PC-9 (cell line): ENCODE measurements around the gene COL16A1. TPM values are rescaled to one million over a fixed set of nuclear protein-coding genes. Genes with fewer than 3 reads are reported as not detected.

Source experiments
- BruUV-seq: library from RNA; stranded (reverse); fragments of 400-500 nt; replicated peaks from 2 replicates; lab custom pipeline; 2021; lab: Mats Ljungman, UMichigan
- CTCF ChIA-PET: fragments of 300-600 bp; sonication (Branson Sonifier 250); formaldehyde crosslinking; loops from one replicate; lab custom pipeline; 2022; ENCODE audit warnings: antibody characterized with exemption; lab: Charles Lee
- POLR2A ChIA-PET: fragments of 300-600 bp; sonication (Branson Sonifier 250); formaldehyde crosslinking; loops from one replicate; lab custom pipeline; 2022; ENCODE audit warnings: antibody characterized with exemption; ENCODE audit not compliant: unreplicated experiment; lab: Charles Lee
- DNase-seq, 2 experiments: peaks; one replicate each; pipeline versions ENCODE4 v3.0.0 to v3.0.0-alpha.2; 2015 to 2022; ENCODE audit warnings: mixed read lengths in 1 of 2
- H2AFZ ChIP-seq: fragments of 200-600 bp; sonication (generic); 2 replicates; pipeline ENCODE4 v1.8.1; 2017; ENCODE audit warnings: antibody characterized with exemption
- H3F3A ChIP-seq: fragments of 200-600 bp; sonication (generic); 2 replicates; pipeline ENCODE4 v1.8.1; 2017; ENCODE audit warnings: antibody characterized with exemption, mild to moderate bottlenecking, low read depth; ENCODE audit not compliant: insufficient read depth
- H3K27ac ChIP-seq: fragments of 200-600 bp; sonication (generic); 2 replicates; pipeline ENCODE4 v1.6.1; 2016; ENCODE audit warnings: mixed run types
- H3K27me3 ChIP-seq: fragments of 200-600 bp; sonication (generic); 2 replicates; pipeline ENCODE4 v1.6.1; 2016; ENCODE audit warnings: low read depth, mixed run types; ENCODE audit not compliant: insufficient read depth
- H3K36me3 ChIP-seq: fragments of 200-600 bp; sonication (generic); 2 replicates; pipeline ENCODE4 v1.6.1; 2016; ENCODE audit warnings: low read depth, mixed run types
- H3K4me1 ChIP-seq: fragments of 200-600 bp; sonication (generic); replicated peaks from 2 replicates; pipeline ENCODE4 v1.6.1; 2016; ENCODE audit warnings: mixed run types; ENCODE audit not compliant: insufficient read depth
- H3K4me2 ChIP-seq: fragments of 200-600 bp; sonication (generic); 2 replicates; pipeline ENCODE4 v1.6.1; 2017; ENCODE audit warnings: mixed run types
- H3K4me3 ChIP-seq: fragments of 200-600 bp; sonication (generic); 2 replicates; pipeline ENCODE4 v1.6.1; 2016; ENCODE audit warnings: mixed run types
- H3K79me2 ChIP-seq: fragments of 200-600 bp; sonication (generic); 2 replicates; pipeline ENCODE4 v1.6.1; 2017; ENCODE audit warnings: low read depth, mixed run types
- H3K9me2 ChIP-seq: fragments of 200-600 bp; sonication (generic); 2 replicates; pipeline ENCODE4 v1.8.1; 2017; ENCODE audit warnings: mild to moderate bottlenecking; ENCODE audit not compliant: insufficient read depth
- H3K9me3 ChIP-seq: fragments of 200-600 bp; sonication (generic); 2 replicates; pipeline ENCODE4 v1.8.1; 2016; ENCODE audit warnings: low read depth; ENCODE audit not compliant: insufficient read depth
- H4K20me1 ChIP-seq: fragments of 200-600 bp; sonication (generic); 2 replicates; pipeline ENCODE4 v1.8.1; 2017; ENCODE audit not compliant: insufficient read depth
- CTCF ChIP-seq: fragments of 200-600 bp; sonication (generic); conservative IDR thresholded peaks from 2 replicates; pipeline ENCODE4 v1.6.1; 2017; ENCODE audit warnings: mixed run types, antibody characterized with exemption, mild to moderate bottlenecking, moderate library complexity
- EZH2 ChIP-seq: fragments of 200-600 bp; sonication (generic); IDR thresholded peaks from 2 replicates; pipeline ENCODE4 v1.8.0; 2017; ENCODE audit warnings: antibody characterized with exemption, low read depth
- intact Hi-C: fragments of 100-400 bp; cut with micrococcal nuclease; formaldehyde crosslinking; loops from one replicate; pipeline ENCODE4 v1.10.0; 2022; ENCODE audit not compliant: unreplicated experiment
- total RNA-seq: library from RNA; stranded (reverse); gene quantifications from 2 replicates; pipeline ENCODE4 v1.2.3, GENCODE V29; 2021

The COL16A1 gene
- total RNA-seq, 1 experiment from 2014 or later, result 4.8 TPM

- no TSS peak for BruUV-seq
- H3K4me1 ChIP-seq, result peaks cover 64% of the 10 kb centered on the region
- H3K4me3 ChIP-seq, result no peak overlapping the region
- intact Hi-C loops, result no loop called here
- no peaks in the 10 kb centered on the region for H3K9me2 ChIP-seq
- no peak overlapping the region for H2AFZ ChIP-seq
- no peaks in the 10 kb centered on the region for H3K9me3 ChIP-seq
- H3K4me2 ChIP-seq, result no peak overlapping the region
- no peaks in the 10 kb centered on the region for H3K36me3 ChIP-seq
- H3F3A ChIP-seq, result peaks cover 45% of the 10 kb centered on the region
- TF ChIP-seq EZH2 (no peak), CTCF (no peak)
- H4K20me1 ChIP-seq, result no peaks in the 10 kb centered on the region
- no peaks in the 10 kb centered on the region for H3K27me3 ChIP-seq
- ChIA-PET POLR2A (no interaction called here), CTCF (no interaction called here)
- H3K27ac ChIP-seq, result no peak overlapping the region
- H3K79me2 ChIP-seq, result no peaks in the 10 kb centered on the region
- no peak for DNase-seq
These were observed 30.4 kb downstream of the COL16A1 start for GRCh38 chr1:31673433-31673832.

GRCh38 chr1:31672986-31673385 is 30.8 kb downstream of the COL16A1 start:
- DNase-seq, result no peak
- ChIA-PET POLR2A (no interaction called here), CTCF (no interaction called here)
- no peak overlapping the region for H3K4me2 ChIP-seq
- no peak overlapping the region for H3K4me3 ChIP-seq
- BruUV-seq, result no TSS peak
- peaks cover 63% of the 10 kb centered on the region for H3K4me1 ChIP-seq
- no peaks in the 10 kb centered on the region for H3K27me3 ChIP-seq
- no peaks in the 10 kb centered on the region for H3K9me3 ChIP-seq
- no peaks in the 10 kb centered on the region for H3K9me2 ChIP-seq
- peaks cover 45% of the 10 kb centered on the region for H3F3A ChIP-seq
- H3K27ac ChIP-seq, result no peak overlapping the region
- H2AFZ ChIP-seq, result no peak overlapping the region
- TF ChIP-seq EZH2, result no peak
- no peaks in the 10 kb centered on the region for H4K20me1 ChIP-seq
- intact Hi-C loops, result no loop called here
- no peaks in the 10 kb centered on the region for H3K79me2 ChIP-seq
- no peaks in the 10 kb centered on the region for H3K36me3 ChIP-seq

- ChIA-PET POLR2A (no interaction called here), CTCF (no interaction called here)
- DNase-seq, result no peak
- Histone ChIP-seq H3K9me2 (no peaks in the 10 kb centered on the region), H2AFZ (no peak overlapping the region), H3K4me1 (peaks cover 58% of the 10 kb centered on the region), H3K79me2 (no peaks in the 10 kb centered on the region), H3K4me3 (no peak overlapping the region), H3K9me3 (no peaks in the 10 kb centered on the region), H3K4me2 (no peak overlapping the region), H3F3A (peaks cover 36% of the 10 kb centered on the region), H3K27me3 (no peaks in the 10 kb centered on the region), H4K20me1 (no peaks in the 10 kb centered on the region), H3K36me3 (no peaks in the 10 kb centered on the region), H3K27ac (no peak overlapping the region)
- intact Hi-C loops, result no loop called here
- TF ChIP-seq CTCF (no peak), EZH2 (no peak)
- BruUV-seq, result no TSS peak
These were observed 32.1 kb downstream of the COL16A1 start for GRCh38 chr1:31671561-31672201.

- no peak overlapping the region for H3K27ac ChIP-seq
- H4K20me1 ChIP-seq, result no peaks in the 10 kb centered on the region
- ChIA-PET CTCF (no interaction called here), POLR2A (no interaction called here)
- H3F3A ChIP-seq, result peaks cover 34% of the 10 kb centered on the region
- TF ChIP-seq CTCF (no peak), EZH2 (no peak)
- H2AFZ ChIP-seq, result no peak overlapping the region
- no peaks in the 10 kb centered on the region for H3K9me3 ChIP-seq
- H3K4me3 ChIP-seq, result no peak overlapping the region
- no peaks in the 10 kb centered on the region for H3K9me2 ChIP-seq
- no peaks in the 10 kb centered on the region for H3K27me3 ChIP-seq
- peaks cover 58% of the 10 kb centered on the region for H3K4me1 ChIP-seq
- no peaks in the 10 kb centered on the region for H3K79me2 ChIP-seq
- intact Hi-C loops, result no loop called here
- no peaks in the 10 kb centered on the region for H3K36me3 ChIP-seq
- no TSS peak for BruUV-seq
- DNase-seq, result no peak
- no peak overlapping the region for H3K4me2 ChIP-seq
These were observed 32.7 kb downstream of the COL16A1 start for GRCh38 chr1:31671147-31671546.
